Thyroid gland (tissue), 4 donors: ENCODE data around the gene HOXB3. TPM values are rescaled to one million over a fixed set of nuclear protein-coding genes. Genes with fewer than 3 reads are reported as not detected.

ENCODE experiments used
- DNase-seq, 2 donors: peaks; one replicate each; pipeline ENCODE4 v3.0.0-alpha.2; 2019
- H3K27ac ChIP-seq, 3 donors: fragments of 200-600 bp; sonication (generic); 1 replicate in 2 of 3; 2 replicates in 1 of 3; pipeline ENCODE4 v1.5.1; 2016 to 2019; ENCODE audit warnings: mild to moderate bottlenecking in 1 of 3, moderate library complexity in 1 of 3
- H3K27me3 ChIP-seq: fragments of 200-600 bp; sonication (generic); one replicate; pipeline ENCODE4 v1.5.1; 2019
- H3K36me3 ChIP-seq, 2 donors: fragments of 200-600 bp; sonication (generic); one replicate each; pipeline ENCODE4 v1.5.1; 2016 to 2019
- H3K4me1 ChIP-seq, 2 donors: fragments of 200-600 bp; sonication (generic); one replicate each; pipeline ENCODE4 v1.5.1; 2017 to 2019
- H3K4me3 ChIP-seq, 3 donors: fragments of 200-600 bp; sonication (generic); replicated peaks in 1 of 3; 1 replicate in 2 of 3; 2 replicates in 1 of 3; pipeline ENCODE4 v1.5.1; 2016; ENCODE audit warnings: mild to moderate bottlenecking in 1 of 3
- H3K9me3 ChIP-seq: fragments of 200-600 bp; sonication (generic); one replicate; pipeline ENCODE4 v1.5.1; 2017
- POLR2A ChIP-seq, 2 donors: fragments of 450-650 bp; IDR thresholded peaks; one replicate each; pipeline ENCODE4 v1.6.1; 2017; ENCODE audit warnings: antibody characterized with exemption in 2 of 2, mild to moderate bottlenecking in 2 of 2, moderate library complexity in 1 of 2
- WGBS, 2 donors: methylation state at CpG; one replicate each; pipeline ENCODE4 v1.1.5; 2017; 5-methylcytosine and 5-hydroxymethylcytosine counted together
- intact Hi-C: fragments of 100-400 bp; cut with DNase I; formaldehyde crosslinking; loops from one replicate; pipeline ENCODE4 v1.15.1; 2023
- total RNA-seq, 4 donors: library from RNA; depleted of rRNA; stranded (reverse); fragments of >200 nt; gene quantifications; one replicate each; pipeline ENCODE4 v1.2.3, GENCODE V29; 2016
- TF ChIP-seq, protein P1 (sequence below), 6 experiments: fragments of 200-600 bp in 3 of 6; fragments of 450-650 bp in 3 of 6; sonication (generic) in 3 of 6; IDR thresholded peaks; one replicate each; pipeline ENCODE4 v1.5.1; 2016 to 2019; ENCODE audit warnings: antibody characterized with exemption in 6 of 6, mild to moderate bottlenecking in 2 of 6, inconsistent platforms in 1 of 6, moderate library complexity in 1 of 6

The HOXB3 gene
- total RNA-seq, 4 donors from 2014 or later, result 1.5 to 6.7 (median 4.3) TPM

DNA sequence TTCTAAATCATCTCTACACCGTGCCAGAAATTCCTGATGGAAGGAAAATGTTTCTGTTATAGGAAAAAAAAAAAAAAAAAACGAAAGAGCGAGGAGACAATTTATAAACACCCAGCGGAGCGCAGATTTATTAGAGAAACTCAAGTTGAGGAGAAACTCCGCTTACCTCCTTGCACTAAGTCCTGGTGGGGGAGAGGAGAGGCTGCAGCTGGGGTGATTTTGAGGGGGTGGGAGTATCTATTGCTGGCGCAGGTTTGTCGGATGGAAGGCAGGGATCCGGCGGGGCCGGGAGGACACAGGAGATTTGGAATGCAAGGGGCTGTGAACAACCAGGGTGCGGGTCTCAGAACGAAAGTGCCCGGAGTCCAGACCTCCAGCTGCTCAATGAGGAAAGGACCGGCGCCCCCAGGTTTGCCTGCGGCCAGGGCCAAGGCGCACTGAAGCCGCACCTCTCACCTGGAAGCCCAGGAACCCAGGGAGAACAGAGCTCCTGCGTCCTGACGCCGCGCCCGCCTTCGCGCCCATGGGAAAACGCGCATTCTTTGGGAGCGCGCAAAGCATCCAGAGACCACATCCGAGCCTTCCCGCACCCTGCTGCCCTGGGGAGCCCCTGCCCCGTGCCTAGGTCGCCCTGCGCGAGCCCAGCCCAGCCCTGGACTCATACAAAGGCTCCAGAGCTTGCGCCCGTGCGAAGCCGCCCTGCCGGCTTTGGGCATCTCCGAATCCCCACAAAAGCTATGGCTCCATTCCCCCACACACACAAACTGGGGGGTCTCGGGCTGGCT, 27.6 kb upstream of the HOXB3 start:
- intact Hi-C loops, result loop anchor here (10.0 kb wide), 1 partner anchor 283 kb away; no protein-coding TSS in a partner anchor
- Histone ChIP-seq H3K4me3 (no peak overlapping the region), H3K27me3 (peaks cover 92% of the 10 kb centered on the region)

DNA sequence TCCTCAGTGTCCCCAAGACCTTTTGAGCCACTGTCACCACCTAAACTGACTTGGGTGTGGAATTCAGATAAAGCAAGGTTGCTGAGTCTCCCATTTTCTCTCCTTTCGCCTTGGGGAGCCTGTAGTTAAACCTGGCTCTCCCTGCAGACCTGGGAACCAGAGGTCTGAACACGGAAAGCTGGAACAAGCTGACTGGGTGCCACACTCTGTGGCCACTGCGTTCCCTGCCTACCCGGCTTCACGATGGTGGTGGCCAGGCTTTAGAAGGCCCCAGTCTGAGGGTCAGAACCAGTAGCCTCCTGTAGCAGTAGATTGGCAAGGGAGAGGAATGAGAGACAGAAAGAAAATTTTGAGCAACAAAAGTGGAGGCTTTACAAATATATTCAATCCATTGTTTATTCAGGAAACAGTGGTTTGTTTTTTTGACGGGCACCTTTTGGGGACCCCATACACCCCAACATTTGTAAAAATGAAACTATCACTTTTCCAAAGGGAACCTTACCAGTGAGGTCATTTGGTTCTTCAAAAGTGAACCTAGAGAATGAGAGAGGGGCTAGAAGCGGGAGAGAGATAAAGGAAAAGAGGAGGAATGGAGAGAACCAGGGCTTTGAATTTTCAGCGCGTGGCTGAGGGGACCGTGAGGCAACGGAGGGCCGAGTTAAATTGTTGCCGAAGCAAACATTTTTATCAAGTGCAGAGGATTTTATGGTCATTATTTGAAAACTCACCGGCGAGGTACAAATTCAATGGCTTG, 26.9 kb upstream of the HOXB3 start:
- H3K27me3 ChIP-seq, result peaks cover 96% of the 10 kb centered on the region

More for the DNA sequence above, 27.6 kb upstream of the HOXB3 start:
- Histone ChIP-seq H3K4me1 (peaks cover 4 to 14% of the 10 kb centered on the region in 2 donors), H3K27ac (no peak overlapping the region), H3K36me3 (no peaks in the 10 kb centered on the region), H3K9me3 (no peaks in the 10 kb centered on the region)
- WGBS, 2 donors, result 5 to 9% methylated on average over 27 to 37 of the region's 43 CpGs
- TF ChIP-seq, protein P1, sequence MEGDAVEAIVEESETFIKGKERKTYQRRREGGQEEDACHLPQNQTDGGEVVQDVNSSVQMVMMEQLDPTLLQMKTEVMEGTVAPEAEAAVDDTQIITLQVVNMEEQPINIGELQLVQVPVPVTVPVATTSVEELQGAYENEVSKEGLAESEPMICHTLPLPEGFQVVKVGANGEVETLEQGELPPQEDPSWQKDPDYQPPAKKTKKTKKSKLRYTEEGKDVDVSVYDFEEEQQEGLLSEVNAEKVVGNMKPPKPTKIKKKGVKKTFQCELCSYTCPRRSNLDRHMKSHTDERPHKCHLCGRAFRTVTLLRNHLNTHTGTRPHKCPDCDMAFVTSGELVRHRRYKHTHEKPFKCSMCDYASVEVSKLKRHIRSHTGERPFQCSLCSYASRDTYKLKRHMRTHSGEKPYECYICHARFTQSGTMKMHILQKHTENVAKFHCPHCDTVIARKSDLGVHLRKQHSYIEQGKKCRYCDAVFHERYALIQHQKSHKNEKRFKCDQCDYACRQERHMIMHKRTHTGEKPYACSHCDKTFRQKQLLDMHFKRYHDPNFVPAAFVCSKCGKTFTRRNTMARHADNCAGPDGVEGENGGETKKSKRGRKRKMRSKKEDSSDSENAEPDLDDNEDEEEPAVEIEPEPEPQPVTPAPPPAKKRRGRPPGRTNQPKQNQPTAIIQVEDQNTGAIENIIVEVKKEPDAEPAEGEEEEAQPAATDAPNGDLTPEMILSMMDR (IDR thresholded peaks at IDR 0.05), result no peak
- DNase-seq, result no peak

DNA sequence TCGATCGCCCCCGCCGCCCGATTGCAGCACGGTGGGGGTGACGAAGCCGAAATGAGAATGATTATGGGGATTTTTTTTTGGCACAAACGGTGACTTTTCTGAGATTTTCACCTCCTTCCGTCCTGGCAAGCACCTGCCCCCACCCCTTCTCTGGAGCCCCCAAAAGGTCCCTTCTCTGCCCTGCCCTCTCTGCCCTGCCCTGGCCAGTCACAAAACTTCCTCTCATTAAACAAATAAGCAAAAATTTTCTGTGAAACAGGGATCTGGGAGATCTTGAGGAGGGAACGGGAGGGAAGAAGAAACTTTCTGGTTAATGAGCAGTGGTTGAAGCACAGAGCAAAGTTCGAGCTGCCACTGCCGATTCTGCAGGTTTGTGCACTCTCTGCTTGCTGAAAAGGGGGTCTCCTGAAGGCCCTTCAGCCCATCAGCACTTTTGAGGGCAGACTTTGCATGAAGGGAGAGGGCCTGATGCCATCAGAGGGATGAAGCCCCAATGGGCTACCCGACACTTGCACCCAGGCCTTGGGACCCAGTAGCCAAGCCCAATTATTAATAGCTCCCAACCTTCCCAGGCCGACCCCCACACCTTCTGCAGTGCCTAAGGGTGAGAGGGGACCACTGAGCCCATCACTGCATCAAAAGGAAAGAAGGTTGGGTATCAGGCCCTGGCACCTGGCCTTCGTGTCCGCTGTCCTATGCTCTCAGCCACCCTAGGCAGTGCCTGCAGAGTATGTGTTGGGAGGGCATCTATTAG, 26.1 kb upstream of the HOXB3 start:
- peaks cover 94% of the 10 kb centered on the region for H3K27me3 ChIP-seq
- DNase-seq, result no peak
- H3K36me3 ChIP-seq, result no peaks in the 10 kb centered on the region
- peaks cover 4 to 29% of the 10 kb centered on the region in 2 donors for H3K4me1 ChIP-seq
- 14 to 22% methylated on average over 15 to 17 of the region's 17 CpGs for WGBS, 2 donors
- no peak for TF ChIP-seq POLR2A (IDR thresholded peaks at IDR 0.05)
- TF ChIP-seq, protein P1 (IDR thresholded peaks at IDR 0.05), result no peak
- H3K9me3 ChIP-seq, result no peaks in the 10 kb centered on the region
- intact Hi-C loops, result loop anchor here (10.0 kb wide), 1 partner anchor 281 kb away; no protein-coding TSS in a partner anchor
- H3K4me3 ChIP-seq, result no peak overlapping the region
- H3K27ac ChIP-seq, result no peak overlapping the region

More for the DNA sequence above, 26.9 kb upstream of the HOXB3 start:
- Histone ChIP-seq H3K4me3 (no peak overlapping the region), H3K36me3 (no peaks in the 10 kb centered on the region), H3K4me1 (peaks cover 4 to 21% of the 10 kb centered on the region in 2 donors), H3K27ac (no peak overlapping the region), H3K9me3 (no peaks in the 10 kb centered on the region)
- intact Hi-C loops, result loop anchor here (10.0 kb wide), 1 partner anchor 282 kb away; no protein-coding TSS in a partner anchor
- 12 to 17% methylated on average over 15 of the region's 15 CpGs for WGBS, 2 donors
- no peak for DNase-seq
- TF ChIP-seq, protein P1 (IDR thresholded peaks at IDR 0.05), result no peak
- TF ChIP-seq POLR2A (IDR thresholded peaks at IDR 0.05), result no peak

DNA sequence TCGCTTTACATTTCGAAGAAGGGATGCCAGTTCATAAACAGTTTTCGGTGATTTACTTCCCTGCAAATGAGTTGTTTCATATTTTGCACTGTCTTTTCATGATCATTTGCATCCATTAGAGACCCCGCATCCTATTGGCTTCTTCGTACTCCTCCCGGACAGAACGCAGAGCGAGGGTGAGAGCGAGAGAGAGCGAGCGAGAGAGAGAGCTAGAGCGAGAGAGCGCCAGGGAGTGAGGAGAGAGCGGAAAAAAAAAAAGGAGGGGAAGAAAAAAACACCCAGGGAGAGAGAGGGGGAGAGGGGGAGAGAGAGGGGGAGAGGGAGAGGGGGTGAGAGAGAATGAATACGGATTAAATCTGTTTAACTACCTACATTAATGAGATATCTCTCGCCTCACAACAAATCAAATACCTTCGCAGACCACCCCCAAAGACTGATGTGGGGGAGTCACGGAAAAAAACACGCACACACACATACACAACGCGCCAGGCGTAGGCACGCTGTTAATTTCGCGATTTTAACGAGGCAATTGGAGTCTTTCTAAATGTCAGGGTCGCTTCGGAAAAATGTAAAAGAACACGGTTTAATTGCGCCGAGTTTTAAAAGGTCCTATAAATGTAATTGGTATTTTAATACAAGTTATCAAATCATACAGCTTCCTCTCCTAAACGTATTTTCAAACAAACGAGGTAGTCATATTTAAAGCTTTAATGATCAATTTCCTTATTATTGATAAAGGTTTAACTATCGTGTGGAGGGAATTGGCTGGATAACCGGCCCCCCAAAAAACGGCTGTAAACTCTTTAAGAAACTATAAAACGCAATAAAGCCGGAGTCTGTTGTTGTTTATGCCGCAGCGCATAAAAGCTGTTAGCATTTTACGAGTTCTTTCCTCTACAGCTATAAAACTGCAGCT, 25.3 kb upstream of the HOXB3 start, which contains the start of gene HOXB8:
TSS of gene HOXB8 (minus strand) at position 246 of the 916 bp plus-strand sequence. CDS start 588 bp downstream, outside the sequence.
- peaks cover 9 to 37% of the 10 kb centered on the region in 2 donors for H3K4me1 ChIP-seq
- TF ChIP-seq, protein P1 (IDR thresholded peaks at IDR 0.05), result no peak
- TF ChIP-seq POLR2A (IDR thresholded peaks at IDR 0.05), result no peak
- intact Hi-C loops, result loop anchor here (10.0 kb wide), 1 partner anchor 281 kb away; no protein-coding TSS in a partner anchor
- H3K36me3 ChIP-seq, result no peaks in the 10 kb centered on the region
- DNase-seq, result no peak
- H3K4me3 ChIP-seq, result no peak within 1 kb of the TSS
- WGBS, 2 donors, result 11 to 13% methylated on average over 41 of the region's 41 CpGs
- no peak within 1 kb of the TSS for H3K27ac ChIP-seq
- H3K9me3 ChIP-seq, result no peaks in the 10 kb centered on the region
- peaks cover 94% of the 10 kb centered on the region for H3K27me3 ChIP-seq
